WTC11 (cell line): ENCODE data around the gene RTBDN. TPM values are rescaled to one million over a fixed set of nuclear protein-coding genes. Genes with fewer than 3 reads are reported as not detected.

Experiments
- CREB1 ChIP-seq: sonication (generic); formaldehyde crosslinking; IDR thresholded peaks from 2 replicates; pipeline ENCODE4 v1.8.0; 2023; ENCODE audit warnings: mild to moderate bottlenecking, missing genetic modification reagents
- ESRRA ChIP-seq: sonication (generic); formaldehyde crosslinking; IDR thresholded peaks from 2 replicates; pipeline ENCODE4 v1.8.1; 2022; ENCODE audit warnings: mild to moderate bottlenecking, missing genetic modification reagents, borderline replicate concordance
- ETV6 ChIP-seq: sonication (generic); formaldehyde crosslinking; IDR thresholded peaks from 2 replicates; pipeline ENCODE4 v1.8.1; 2022; ENCODE audit warnings: mild to moderate bottlenecking, missing genetic modification reagents
- FOXK1 ChIP-seq: sonication (generic); formaldehyde crosslinking; IDR thresholded peaks from 2 replicates; pipeline ENCODE4 v1.8.0; 2022; ENCODE audit warnings: mild to moderate bottlenecking, moderate library complexity, missing genetic modification reagents
- HMGA2 ChIP-seq: fragments of 250-450 bp; sonication (Bioruptor Pico); IDR thresholded peaks from 2 replicates; pipeline ENCODE4 v1.4.0; 2021; ENCODE audit warnings: mild to moderate bottlenecking, moderate library complexity
- JUN ChIP-seq: sonication (generic); formaldehyde crosslinking; IDR thresholded peaks from 2 replicates; pipeline ENCODE4 v1.8.0; 2023; ENCODE audit warnings: mild to moderate bottlenecking, missing genetic modification reagents
- NFE2L1 ChIP-seq: sonication (generic); formaldehyde crosslinking; IDR thresholded peaks from 2 replicates; pipeline ENCODE4 v1.8.1; 2023; ENCODE audit warnings: missing genetic modification reagents
- NR1H2 ChIP-seq: sonication (generic); formaldehyde crosslinking; IDR thresholded peaks from 2 replicates; pipeline ENCODE4 v1.9.0; 2021; ENCODE audit warnings: mild to moderate bottlenecking, moderate library complexity, missing genetic modification reagents
- OVOL2 ChIP-seq: fragments of 250-450 bp; sonication (Bioruptor Pico); IDR thresholded peaks from 2 replicates; pipeline ENCODE4 v1.9.0; 2021; ENCODE audit warnings: mild to moderate bottlenecking, borderline replicate concordance
- SP1 ChIP-seq: sonication (generic); formaldehyde crosslinking; conservative IDR thresholded peaks from 2 replicates; pipeline ENCODE4 v1.8.1; 2022; ENCODE audit warnings: missing genetic modification reagents
- ZNF232 ChIP-seq: sonication (generic); formaldehyde crosslinking; IDR thresholded peaks from 2 replicates; pipeline ENCODE4 v1.8.0; 2022; ENCODE audit warnings: mild to moderate bottlenecking, missing genetic modification reagents
- total RNA-seq: library from RNA; stranded (reverse); gene quantifications from 3 replicates; pipeline ENCODE4 v1.2.3, GENCODE V29; 2021
- TF ChIP-seq, protein P1 (sequence below): fragments of 250-450 bp; sonication (Bioruptor Pico); IDR thresholded peaks from 2 replicates; pipeline ENCODE4 v1.9.0; 2021; ENCODE audit warnings: mild to moderate bottlenecking, borderline replicate concordance
- TF ChIP-seq, protein P2 (sequence below): sonication (generic); formaldehyde crosslinking; IDR thresholded peaks from 2 replicates; pipeline ENCODE4 v1.8.0; 2023; ENCODE audit warnings: mild to moderate bottlenecking, missing genetic modification reagents
- TF ChIP-seq, protein P3 (sequence below): fragments of 250-450 bp; sonication (Bioruptor Pico); IDR thresholded peaks from 2 replicates; pipeline ENCODE4 v2.1.2; 2022; ENCODE audit warnings: mild to moderate bottlenecking, moderate library complexity
- TF ChIP-seq, protein P4 (sequence below): fragments of 250-450 bp; sonication (Bioruptor Pico); IDR thresholded peaks from 2 replicates; pipeline ENCODE4 v1.9.0; 2021; ENCODE audit warnings: mild to moderate bottlenecking
- TF ChIP-seq, protein P5 (sequence below): sonication (generic); formaldehyde crosslinking; IDR thresholded peaks from 2 replicates; pipeline ENCODE4 v1.8.1; 2023; ENCODE audit warnings: mild to moderate bottlenecking, missing genetic modification reagents
- TF ChIP-seq, protein P6 (sequence below): sonication (generic); formaldehyde crosslinking; IDR thresholded peaks from 2 replicates; pipeline ENCODE4 v1.8.0; 2022; ENCODE audit warnings: mild to moderate bottlenecking, missing genetic modification reagents
- TF ChIP-seq, protein P7 (sequence below): sonication (generic); formaldehyde crosslinking; IDR thresholded peaks from 2 replicates; pipeline ENCODE4 v1.8.0; 2023; ENCODE audit warnings: missing genetic modification reagents, mild to moderate bottlenecking, borderline replicate concordance

Gene RTBDN
- total RNA-seq, 1 experiment from 2014 or later = 2.4 TPM

DNA sequence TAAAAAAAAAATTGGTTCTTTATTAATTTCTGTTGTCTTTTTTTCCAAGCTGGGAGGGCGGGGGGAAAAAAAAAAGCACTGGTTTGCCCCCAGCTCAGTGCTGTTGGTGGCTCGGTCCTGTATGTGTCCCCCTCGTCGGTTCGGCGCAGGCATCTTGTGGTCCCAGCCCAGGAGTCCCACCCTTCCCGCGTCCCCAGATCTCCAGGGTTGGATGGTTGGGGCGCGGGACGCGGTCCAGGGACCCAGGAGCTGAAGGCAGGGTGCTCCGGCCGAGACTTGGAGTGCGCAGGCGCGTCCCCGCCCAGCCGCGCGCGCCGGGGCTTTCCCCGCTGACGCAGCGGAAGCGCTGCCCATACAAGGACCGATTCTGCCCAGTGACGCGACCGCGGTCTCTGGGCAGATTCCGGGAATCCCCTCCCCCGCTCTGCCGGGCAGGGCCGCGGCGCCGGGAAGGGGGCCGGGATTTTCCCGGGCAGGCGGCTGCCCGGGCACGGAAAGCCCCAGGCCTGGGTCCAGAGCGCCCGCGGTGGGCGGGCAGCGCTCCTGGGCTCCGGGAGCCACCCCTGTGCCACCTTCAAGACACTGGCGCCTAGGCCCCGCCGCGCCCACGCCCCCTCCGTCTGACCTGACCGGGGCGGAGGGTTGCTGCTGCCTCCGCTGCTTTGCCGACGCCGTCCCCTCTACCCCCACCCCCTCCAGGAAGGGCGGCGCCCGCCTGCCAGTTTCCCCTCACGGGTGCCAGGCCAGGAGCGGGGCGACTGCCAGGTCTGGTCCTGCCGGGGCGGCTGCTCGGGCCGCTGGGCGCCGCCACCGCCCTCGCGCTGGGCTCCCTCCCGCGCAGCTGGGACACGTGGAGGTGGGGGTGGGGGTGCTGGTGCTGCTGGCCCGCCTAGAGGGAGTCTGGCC lies 40.8 kb downstream of the RTBDN start (continued):
- TF ChIP-seq, protein P1, sequence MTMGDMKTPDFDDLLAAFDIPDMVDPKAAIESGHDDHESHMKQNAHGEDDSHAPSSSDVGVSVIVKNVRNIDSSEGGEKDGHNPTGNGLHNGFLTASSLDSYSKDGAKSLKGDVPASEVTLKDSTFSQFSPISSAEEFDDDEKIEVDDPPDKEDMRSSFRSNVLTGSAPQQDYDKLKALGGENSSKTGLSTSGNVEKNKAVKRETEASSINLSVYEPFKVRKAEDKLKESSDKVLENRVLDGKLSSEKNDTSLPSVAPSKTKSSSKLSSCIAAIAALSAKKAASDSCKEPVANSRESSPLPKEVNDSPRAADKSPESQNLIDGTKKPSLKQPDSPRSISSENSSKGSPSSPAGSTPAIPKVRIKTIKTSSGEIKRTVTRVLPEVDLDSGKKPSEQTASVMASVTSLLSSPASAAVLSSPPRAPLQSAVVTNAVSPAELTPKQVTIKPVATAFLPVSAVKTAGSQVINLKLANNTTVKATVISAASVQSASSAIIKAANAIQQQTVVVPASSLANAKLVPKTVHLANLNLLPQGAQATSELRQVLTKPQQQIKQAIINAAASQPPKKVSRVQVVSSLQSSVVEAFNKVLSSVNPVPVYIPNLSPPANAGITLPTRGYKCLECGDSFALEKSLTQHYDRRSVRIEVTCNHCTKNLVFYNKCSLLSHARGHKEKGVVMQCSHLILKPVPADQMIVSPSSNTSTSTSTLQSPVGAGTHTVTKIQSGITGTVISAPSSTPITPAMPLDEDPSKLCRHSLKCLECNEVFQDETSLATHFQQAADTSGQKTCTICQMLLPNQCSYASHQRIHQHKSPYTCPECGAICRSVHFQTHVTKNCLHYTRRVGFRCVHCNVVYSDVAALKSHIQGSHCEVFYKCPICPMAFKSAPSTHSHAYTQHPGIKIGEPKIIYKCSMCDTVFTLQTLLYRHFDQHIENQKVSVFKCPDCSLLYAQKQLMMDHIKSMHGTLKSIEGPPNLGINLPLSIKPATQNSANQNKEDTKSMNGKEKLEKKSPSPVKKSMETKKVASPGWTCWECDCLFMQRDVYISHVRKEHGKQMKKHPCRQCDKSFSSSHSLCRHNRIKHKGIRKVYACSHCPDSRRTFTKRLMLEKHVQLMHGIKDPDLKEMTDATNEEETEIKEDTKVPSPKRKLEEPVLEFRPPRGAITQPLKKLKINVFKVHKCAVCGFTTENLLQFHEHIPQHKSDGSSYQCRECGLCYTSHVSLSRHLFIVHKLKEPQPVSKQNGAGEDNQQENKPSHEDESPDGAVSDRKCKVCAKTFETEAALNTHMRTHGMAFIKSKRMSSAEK (CRISPR knock-in tag) = no peak
- TF ChIP-seq NR1H2 (no peak), NFE2L1 (no peak), ESRRA (CRISPR knock-in tag) (no peak), JUN (CRISPR knock-in tag) (no peak), ZNF232 (CRISPR knock-in tag) (no peak), ETV6 (CRISPR knock-in tag) (no peak), FOXK1 (0 out of 2 replicates have a peak, but pooled peaks have one; percentile 39), OVOL2 (no peak), SP1 (CRISPR knock-in tag) (peak; percentile 84), HMGA2 (no peak), CREB1 (CRISPR knock-in tag) (peak; percentile 72; the same call in 1 of the 2 replicates)
- TF ChIP-seq, protein P2, sequence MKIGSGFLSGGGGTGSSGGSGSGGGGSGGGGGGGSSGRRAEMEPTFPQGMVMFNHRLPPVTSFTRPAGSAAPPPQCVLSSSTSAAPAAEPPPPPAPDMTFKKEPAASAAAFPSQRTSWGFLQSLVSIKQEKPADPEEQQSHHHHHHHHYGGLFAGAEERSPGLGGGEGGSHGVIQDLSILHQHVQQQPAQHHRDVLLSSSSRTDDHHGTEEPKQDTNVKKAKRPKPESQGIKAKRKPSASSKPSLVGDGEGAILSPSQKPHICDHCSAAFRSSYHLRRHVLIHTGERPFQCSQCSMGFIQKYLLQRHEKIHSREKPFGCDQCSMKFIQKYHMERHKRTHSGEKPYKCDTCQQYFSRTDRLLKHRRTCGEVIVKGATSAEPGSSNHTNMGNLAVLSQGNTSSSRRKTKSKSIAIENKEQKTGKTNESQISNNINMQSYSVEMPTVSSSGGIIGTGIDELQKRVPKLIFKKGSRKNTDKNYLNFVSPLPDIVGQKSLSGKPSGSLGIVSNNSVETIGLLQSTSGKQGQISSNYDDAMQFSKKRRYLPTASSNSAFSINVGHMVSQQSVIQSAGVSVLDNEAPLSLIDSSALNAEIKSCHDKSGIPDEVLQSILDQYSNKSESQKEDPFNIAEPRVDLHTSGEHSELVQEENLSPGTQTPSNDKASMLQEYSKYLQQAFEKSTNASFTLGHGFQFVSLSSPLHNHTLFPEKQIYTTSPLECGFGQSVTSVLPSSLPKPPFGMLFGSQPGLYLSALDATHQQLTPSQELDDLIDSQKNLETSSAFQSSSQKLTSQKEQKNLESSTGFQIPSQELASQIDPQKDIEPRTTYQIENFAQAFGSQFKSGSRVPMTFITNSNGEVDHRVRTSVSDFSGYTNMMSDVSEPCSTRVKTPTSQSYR (CRISPR knock-in tag) = 0 out of 2 replicates have a peak, but pooled peaks have one; percentile 51
- TF ChIP-seq, protein P3, sequence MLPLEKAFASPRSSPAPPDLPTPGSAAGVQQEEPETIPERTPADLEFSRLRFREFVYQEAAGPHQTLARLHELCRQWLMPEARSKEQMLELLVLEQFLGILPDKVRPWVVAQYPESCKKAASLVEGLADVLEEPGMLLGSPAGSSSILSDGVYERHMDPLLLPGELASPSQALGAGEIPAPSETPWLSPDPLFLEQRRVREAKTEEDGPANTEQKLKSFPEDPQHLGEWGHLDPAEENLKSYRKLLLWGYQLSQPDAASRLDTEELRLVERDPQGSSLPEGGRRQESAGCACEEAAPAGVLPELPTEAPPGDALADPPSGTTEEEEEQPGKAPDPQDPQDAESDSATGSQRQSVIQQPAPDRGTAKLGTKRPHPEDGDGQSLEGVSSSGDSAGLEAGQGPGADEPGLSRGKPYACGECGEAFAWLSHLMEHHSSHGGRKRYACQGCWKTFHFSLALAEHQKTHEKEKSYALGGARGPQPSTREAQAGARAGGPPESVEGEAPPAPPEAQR (CRISPR knock-in tag) = no peak
- TF ChIP-seq, protein P4, sequence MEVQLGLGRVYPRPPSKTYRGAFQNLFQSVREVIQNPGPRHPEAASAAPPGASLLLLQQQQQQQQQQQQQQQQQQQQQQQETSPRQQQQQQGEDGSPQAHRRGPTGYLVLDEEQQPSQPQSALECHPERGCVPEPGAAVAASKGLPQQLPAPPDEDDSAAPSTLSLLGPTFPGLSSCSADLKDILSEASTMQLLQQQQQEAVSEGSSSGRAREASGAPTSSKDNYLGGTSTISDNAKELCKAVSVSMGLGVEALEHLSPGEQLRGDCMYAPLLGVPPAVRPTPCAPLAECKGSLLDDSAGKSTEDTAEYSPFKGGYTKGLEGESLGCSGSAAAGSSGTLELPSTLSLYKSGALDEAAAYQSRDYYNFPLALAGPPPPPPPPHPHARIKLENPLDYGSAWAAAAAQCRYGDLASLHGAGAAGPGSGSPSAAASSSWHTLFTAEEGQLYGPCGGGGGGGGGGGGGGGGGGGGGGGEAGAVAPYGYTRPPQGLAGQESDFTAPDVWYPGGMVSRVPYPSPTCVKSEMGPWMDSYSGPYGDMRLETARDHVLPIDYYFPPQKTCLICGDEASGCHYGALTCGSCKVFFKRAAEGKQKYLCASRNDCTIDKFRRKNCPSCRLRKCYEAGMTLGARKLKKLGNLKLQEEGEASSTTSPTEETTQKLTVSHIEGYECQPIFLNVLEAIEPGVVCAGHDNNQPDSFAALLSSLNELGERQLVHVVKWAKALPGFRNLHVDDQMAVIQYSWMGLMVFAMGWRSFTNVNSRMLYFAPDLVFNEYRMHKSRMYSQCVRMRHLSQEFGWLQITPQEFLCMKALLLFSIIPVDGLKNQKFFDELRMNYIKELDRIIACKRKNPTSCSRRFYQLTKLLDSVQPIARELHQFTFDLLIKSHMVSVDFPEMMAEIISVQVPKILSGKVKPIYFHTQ (CRISPR knock-in tag) = no peak
- TF ChIP-seq, protein P5, sequence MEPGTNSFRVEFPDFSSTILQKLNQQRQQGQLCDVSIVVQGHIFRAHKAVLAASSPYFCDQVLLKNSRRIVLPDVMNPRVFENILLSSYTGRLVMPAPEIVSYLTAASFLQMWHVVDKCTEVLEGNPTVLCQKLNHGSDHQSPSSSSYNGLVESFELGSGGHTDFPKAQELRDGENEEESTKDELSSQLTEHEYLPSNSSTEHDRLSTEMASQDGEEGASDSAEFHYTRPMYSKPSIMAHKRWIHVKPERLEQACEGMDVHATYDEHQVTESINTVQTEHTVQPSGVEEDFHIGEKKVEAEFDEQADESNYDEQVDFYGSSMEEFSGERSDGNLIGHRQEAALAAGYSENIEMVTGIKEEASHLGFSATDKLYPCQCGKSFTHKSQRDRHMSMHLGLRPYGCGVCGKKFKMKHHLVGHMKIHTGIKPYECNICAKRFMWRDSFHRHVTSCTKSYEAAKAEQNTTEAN = no peak
- TF ChIP-seq, protein P6, sequence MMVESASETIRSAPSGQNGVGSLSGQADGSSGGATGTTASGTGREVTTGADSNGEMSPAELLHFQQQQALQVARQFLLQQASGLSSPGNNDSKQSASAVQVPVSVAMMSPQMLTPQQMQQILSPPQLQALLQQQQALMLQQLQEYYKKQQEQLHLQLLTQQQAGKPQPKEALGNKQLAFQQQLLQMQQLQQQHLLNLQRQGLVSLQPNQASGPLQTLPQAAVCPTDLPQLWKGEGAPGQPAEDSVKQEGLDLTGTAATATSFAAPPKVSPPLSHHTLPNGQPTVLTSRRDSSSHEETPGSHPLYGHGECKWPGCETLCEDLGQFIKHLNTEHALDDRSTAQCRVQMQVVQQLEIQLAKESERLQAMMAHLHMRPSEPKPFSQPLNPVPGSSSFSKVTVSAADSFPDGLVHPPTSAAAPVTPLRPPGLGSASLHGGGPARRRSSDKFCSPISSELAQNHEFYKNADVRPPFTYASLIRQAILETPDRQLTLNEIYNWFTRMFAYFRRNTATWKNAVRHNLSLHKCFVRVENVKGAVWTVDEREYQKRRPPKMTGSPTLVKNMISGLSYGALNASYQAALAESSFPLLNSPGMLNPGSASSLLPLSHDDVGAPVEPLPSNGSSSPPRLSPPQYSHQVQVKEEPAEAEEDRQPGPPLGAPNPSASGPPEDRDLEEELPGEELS (CRISPR knock-in tag) = 0 out of 2 replicates have a peak, but pooled peaks have one; percentile 9
- TF ChIP-seq, protein P7, sequence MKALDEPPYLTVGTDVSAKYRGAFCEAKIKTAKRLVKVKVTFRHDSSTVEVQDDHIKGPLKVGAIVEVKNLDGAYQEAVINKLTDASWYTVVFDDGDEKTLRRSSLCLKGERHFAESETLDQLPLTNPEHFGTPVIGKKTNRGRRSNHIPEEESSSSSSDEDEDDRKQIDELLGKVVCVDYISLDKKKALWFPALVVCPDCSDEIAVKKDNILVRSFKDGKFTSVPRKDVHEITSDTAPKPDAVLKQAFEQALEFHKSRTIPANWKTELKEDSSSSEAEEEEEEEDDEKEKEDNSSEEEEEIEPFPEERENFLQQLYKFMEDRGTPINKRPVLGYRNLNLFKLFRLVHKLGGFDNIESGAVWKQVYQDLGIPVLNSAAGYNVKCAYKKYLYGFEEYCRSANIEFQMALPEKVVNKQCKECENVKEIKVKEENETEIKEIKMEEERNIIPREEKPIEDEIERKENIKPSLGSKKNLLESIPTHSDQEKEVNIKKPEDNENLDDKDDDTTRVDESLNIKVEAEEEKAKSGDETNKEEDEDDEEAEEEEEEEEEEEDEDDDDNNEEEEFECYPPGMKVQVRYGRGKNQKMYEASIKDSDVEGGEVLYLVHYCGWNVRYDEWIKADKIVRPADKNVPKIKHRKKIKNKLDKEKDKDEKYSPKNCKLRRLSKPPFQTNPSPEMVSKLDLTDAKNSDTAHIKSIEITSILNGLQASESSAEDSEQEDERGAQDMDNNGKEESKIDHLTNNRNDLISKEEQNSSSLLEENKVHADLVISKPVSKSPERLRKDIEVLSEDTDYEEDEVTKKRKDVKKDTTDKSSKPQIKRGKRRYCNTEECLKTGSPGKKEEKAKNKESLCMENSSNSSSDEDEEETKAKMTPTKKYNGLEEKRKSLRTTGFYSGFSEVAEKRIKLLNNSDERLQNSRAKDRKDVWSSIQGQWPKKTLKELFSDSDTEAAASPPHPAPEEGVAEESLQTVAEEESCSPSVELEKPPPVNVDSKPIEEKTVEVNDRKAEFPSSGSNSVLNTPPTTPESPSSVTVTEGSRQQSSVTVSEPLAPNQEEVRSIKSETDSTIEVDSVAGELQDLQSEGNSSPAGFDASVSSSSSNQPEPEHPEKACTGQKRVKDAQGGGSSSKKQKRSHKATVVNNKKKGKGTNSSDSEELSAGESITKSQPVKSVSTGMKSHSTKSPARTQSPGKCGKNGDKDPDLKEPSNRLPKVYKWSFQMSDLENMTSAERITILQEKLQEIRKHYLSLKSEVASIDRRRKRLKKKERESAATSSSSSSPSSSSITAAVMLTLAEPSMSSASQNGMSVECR = no peak; the same call in 1 of the 2 replicates
